Fibroblast of lung (primary cell): ENCODE data around the gene COL19A1. TPM values are rescaled to one million over a fixed set of nuclear protein-coding genes. Genes with fewer than 3 reads are reported as not detected.
A peak's percentile ranks its signal among the peaks of the same experiment; 100 is the strongest.

Experiments used
- DNase-seq, 2 donors: peaks; one replicate each; pipeline versions ENCODE4 v3.0.0 to v3.0.0-alpha.2; 2010; ENCODE audit warnings: low read depth in 2 of 2
- H2AFZ ChIP-seq: 2 replicates; pipeline ENCODE4 v1.5.1; 2012; ENCODE audit warnings: low read length, control low read depth, inconsistent platforms
- H3K27ac ChIP-seq: 2 replicates; pipeline ENCODE4 v1.5.1; 2011; ENCODE audit warnings: low read length, control low read depth; ENCODE audit not compliant: insufficient read depth
- H3K27me3 ChIP-seq: 2 replicates; pipeline ENCODE4 v1.5.1; 2011; ENCODE audit warnings: mild to moderate bottlenecking, low read length; ENCODE audit not compliant: control insufficient read depth, insufficient read depth
- H3K36me3 ChIP-seq: 2 replicates; pipeline ENCODE4 v1.5.1; 2011; ENCODE audit warnings: low read length; ENCODE audit not compliant: control insufficient read depth, insufficient read depth
- H3K4me1 ChIP-seq: 2 replicates; pipeline ENCODE4 v1.5.1; 2011; ENCODE audit warnings: low read length; ENCODE audit not compliant: control insufficient read depth, insufficient read depth; ENCODE audit errors: extremely low read depth
- H3K4me2 ChIP-seq: 2 replicates; pipeline ENCODE4 v1.5.1; 2011; ENCODE audit warnings: low read length, control low read depth; ENCODE audit not compliant: insufficient read depth; ENCODE audit errors: extremely low read depth
- H3K4me3 ChIP-seq, 4 experiments: fragments of 200-600 bp in 1 of 4; sonication (generic) in 1 of 4; replicated peaks in 1 of 4; 2 replicates each; pipeline ENCODE4 v1.5.1; 2011 to 2016; ENCODE audit warnings: low read length in 4 of 4, low read depth in 3 of 4, mild to moderate bottlenecking in 3 of 4, control low read depth in 2 of 4, inconsistent platforms in 1 of 4, mixed read lengths in 1 of 4; ENCODE audit not compliant: insufficient read depth in 1 of 4; ENCODE audit errors: control extremely low read depth in 1 of 4
- H3K79me2 ChIP-seq: 2 replicates; pipeline ENCODE4 v1.5.1; 2012; ENCODE audit warnings: mild to moderate bottlenecking, low read length, inconsistent platforms; ENCODE audit not compliant: control insufficient read depth, insufficient read depth
- H3K9ac ChIP-seq: 2 replicates; pipeline ENCODE4 v1.5.1; 2011; ENCODE audit warnings: mild to moderate bottlenecking, low read length, control low read depth; ENCODE audit not compliant: insufficient read depth
- H3K9me3 ChIP-seq: 2 replicates; pipeline ENCODE4 v1.5.1; 2012; ENCODE audit warnings: low read depth, low read length; ENCODE audit not compliant: control insufficient read depth, insufficient read depth
- H4K20me1 ChIP-seq: 2 replicates; pipeline ENCODE4 v1.5.1; 2011; ENCODE audit warnings: low read length; ENCODE audit not compliant: control insufficient read depth, insufficient read depth; ENCODE audit errors: extremely low read depth
- EZH2 ChIP-seq: IDR thresholded peaks from 2 replicates; pipeline ENCODE4 v1.5.1; 2012; ENCODE audit warnings: low read length, control low read depth, mild to moderate bottlenecking; ENCODE audit errors: missing control alignments
- polyA plus RNA-seq, 2 donors: library from polyadenylated mRNA; depleted of rRNA in 1 of 2; stranded (reverse) in 1 of 2; unstranded in 1 of 2; fragments of >200 nt; gene quantifications; 2 replicates each; pipeline ENCODE4 v1.2.1, GENCODE V29; 2011 to 2012; ENCODE audit warnings: missing spikeins in 1 of 2
- total RNA-seq: library from RNA; depleted of rRNA; stranded (reverse); fragments of >200 nt; gene quantifications from 2 replicates; pipeline ENCODE4 v1.2.1, GENCODE V29; 2014
- TF ChIP-seq, protein P1 (sequence below), 2 donors: IDR thresholded peaks in 1 of 2; conservative IDR thresholded peaks in 1 of 2; 1 replicate in 1 of 2; 2 replicates in 1 of 2; pipeline ENCODE4 v1.5.1; 2011 to 2012; ENCODE audit warnings: low read length in 2 of 2, control low read depth in 1 of 2, inconsistent platforms in 1 of 2, low read depth in 1 of 2, mild to moderate bottlenecking in 1 of 2

The COL19A1 gene
- total and polyA plus RNA-seq, 2 donors (not counting 1 experiment from before 2014, with no cell fraction given) = 0.01 TPM; not detected in 1

DNA sequence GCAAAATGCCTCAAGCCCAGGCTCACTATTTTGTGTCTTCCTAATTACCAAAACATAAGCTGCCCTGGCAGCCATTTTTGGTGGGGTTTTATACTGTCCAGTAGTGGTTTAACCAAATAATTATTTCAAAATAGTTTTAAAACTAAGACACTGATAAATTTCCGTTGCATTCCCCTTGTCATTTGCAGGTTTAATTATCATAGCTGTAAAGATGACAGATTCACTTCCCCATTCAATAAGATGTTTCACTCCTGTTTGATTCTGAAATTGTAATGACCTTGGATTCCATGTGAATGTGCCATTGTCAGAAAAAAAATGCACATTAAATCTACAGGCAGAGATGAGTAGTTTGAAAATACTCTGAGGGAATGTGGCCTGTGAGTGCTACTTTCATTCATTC is 264.5 kb downstream of the COL19A1 start:
- no peak overlapping the region for H3K4me2 ChIP-seq
- no peak for DNase-seq
- no peak overlapping the region for H3K4me3 ChIP-seq
- H3K27ac ChIP-seq = no peak overlapping the region
- no peak overlapping the region for H2AFZ ChIP-seq
- H3K4me1 ChIP-seq = no peaks in the 10 kb centered on the region
- no peaks in the 10 kb centered on the region for H3K27me3 ChIP-seq
- no peak for TF ChIP-seq EZH2
- TF ChIP-seq, protein P1, sequence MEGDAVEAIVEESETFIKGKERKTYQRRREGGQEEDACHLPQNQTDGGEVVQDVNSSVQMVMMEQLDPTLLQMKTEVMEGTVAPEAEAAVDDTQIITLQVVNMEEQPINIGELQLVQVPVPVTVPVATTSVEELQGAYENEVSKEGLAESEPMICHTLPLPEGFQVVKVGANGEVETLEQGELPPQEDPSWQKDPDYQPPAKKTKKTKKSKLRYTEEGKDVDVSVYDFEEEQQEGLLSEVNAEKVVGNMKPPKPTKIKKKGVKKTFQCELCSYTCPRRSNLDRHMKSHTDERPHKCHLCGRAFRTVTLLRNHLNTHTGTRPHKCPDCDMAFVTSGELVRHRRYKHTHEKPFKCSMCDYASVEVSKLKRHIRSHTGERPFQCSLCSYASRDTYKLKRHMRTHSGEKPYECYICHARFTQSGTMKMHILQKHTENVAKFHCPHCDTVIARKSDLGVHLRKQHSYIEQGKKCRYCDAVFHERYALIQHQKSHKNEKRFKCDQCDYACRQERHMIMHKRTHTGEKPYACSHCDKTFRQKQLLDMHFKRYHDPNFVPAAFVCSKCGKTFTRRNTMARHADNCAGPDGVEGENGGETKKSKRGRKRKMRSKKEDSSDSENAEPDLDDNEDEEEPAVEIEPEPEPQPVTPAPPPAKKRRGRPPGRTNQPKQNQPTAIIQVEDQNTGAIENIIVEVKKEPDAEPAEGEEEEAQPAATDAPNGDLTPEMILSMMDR (conservative IDR thresholded peaks at IDR 0.05 in 1 of 2, IDR thresholded peaks at IDR 0.05 in 1 of 2; ENCODE audit: low read depth in 1 of 2, low read length in 2 of 2) = no peak
- H4K20me1 ChIP-seq = no peaks in the 10 kb centered on the region
- no peaks in the 10 kb centered on the region for H3K9me3 ChIP-seq
- H3K9ac ChIP-seq = no peak overlapping the region
- H3K36me3 ChIP-seq = no peaks in the 10 kb centered on the region
- no peaks in the 10 kb centered on the region for H3K79me2 ChIP-seq

DNA sequence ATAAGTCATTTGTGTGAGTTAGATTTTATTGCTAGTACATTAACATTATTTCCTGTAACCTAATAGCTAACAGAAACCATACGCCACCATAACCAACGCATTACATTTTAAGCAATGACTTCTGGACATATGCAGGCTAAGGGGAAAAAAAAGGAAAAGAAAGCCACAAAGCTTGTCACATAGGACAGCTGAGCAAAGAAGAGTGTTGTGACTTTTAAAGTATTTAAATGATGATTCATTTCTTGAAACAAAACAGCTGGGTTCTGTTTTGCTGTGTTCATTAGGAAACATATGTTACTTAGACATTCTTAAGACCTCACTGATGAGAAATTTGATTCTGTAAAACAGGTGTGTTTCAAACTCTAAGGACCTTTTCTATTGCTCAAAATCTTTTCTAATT is 265.2 kb downstream of the COL19A1 start:
- Histone ChIP-seq H3K27ac (no peak overlapping the region), H3K4me3 (no peak overlapping the region), H4K20me1 (no peaks in the 10 kb centered on the region), H3K36me3 (no peaks in the 10 kb centered on the region), H3K27me3 (no peaks in the 10 kb centered on the region), H2AFZ (no peak overlapping the region), H3K4me2 (no peak overlapping the region), H3K4me1 (no peaks in the 10 kb centered on the region), H3K79me2 (no peaks in the 10 kb centered on the region), H3K9me3 (no peaks in the 10 kb centered on the region), H3K9ac (no peak overlapping the region)
- DNase-seq = peak in 1 of 2 donors; percentile 33
- no peak for TF ChIP-seq EZH2
- TF ChIP-seq, protein P1 (conservative IDR thresholded peaks at IDR 0.05 in 1 of 2, IDR thresholded peaks at IDR 0.05 in 1 of 2; ENCODE audit: low read depth in 1 of 2, low read length in 2 of 2) = no peak

DNA sequence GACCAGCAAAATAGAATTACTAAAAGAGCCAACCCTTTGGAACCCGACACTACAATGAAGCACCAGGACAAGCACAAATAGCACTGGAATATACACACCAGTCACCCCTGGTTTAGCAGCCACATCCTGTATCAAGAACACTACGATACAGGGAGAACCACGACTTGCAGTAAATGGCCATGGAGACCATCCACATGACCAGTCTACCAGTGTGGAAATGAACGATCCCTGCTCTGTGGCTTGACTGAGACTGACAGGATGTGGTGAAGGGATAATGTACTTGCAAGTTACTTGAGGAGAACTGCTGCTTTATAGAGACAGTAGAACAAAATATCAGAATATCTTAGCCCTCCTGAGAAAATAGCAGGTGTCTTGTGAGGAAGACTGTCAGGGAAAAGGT is 266.9 kb downstream of the COL19A1 start:
- Histone ChIP-seq H3K27me3 (no peaks in the 10 kb centered on the region), H3K36me3 (no peaks in the 10 kb centered on the region), H3K27ac (no peak overlapping the region), H3K9me3 (no peaks in the 10 kb centered on the region), H3K9ac (no peak overlapping the region), H3K4me2 (no peak overlapping the region), H3K4me1 (no peaks in the 10 kb centered on the region), H4K20me1 (no peaks in the 10 kb centered on the region), H3K4me3 (no peak overlapping the region), H2AFZ (no peak overlapping the region), H3K79me2 (no peaks in the 10 kb centered on the region)
- DNase-seq = no peak
- TF ChIP-seq EZH2 = no peak
- TF ChIP-seq, protein P1 (conservative IDR thresholded peaks at IDR 0.05 in 1 of 2, IDR thresholded peaks at IDR 0.05 in 1 of 2; ENCODE audit: low read depth in 1 of 2, low read length in 2 of 2) = no peak
